ENCODE results near the gene ARHGEF6. TPM values are rescaled to one million over a fixed set of nuclear protein-coding genes. Genes with fewer than 3 reads are reported as not detected.

ARHGEF6 gene
- total and polyA plus RNA-seq, 4 donors, result 7.9 to 37.6 (median 19.1) TPM

GRCh38 chrX:136708348-136708747 lies 72.4 kb downstream of the ARHGEF6 start:
- H3K4me3 ChIP-seq (ENCODE audit: low read length in 2 of 2), result no peak overlapping the region
- WGBS, 2 donors, result 59 to 67% methylated on average over 1 of the region's 1 CpG
- no peak for ATAC-seq (ENCODE audit: low FRiP score)
- H3K27ac ChIP-seq (ENCODE audit: low read depth in 1 of 2, low read length in 2 of 2), result no peak overlapping the region
- H3K9me3 ChIP-seq (ENCODE audit: control insufficient read depth, low read length), result no peaks in the 10 kb centered on the region
- H3K27me3 ChIP-seq (ENCODE audit: control insufficient read depth in 1 of 2, insufficient read depth in 2 of 2, low read length in 1 of 2), result no peaks in the 10 kb centered on the region
- no peaks in the 10 kb centered on the region for H3K36me3 ChIP-seq (ENCODE audit: control insufficient read depth in 1 of 2, insufficient read depth in 2 of 2, low read length in 1 of 2)
- no peak for DNase-seq
- H3K4me1 ChIP-seq (ENCODE audit: control insufficient read depth in 1 of 2, insufficient read depth in 2 of 2, low read length in 2 of 2), result no peaks in the 10 kb centered on the region
- intact Hi-C loops (cut with DNase I), result no loop called here

GRCh38 chrX:136697156-136697555 lies 83.6 kb downstream of the ARHGEF6 start:
- 48 to 94% methylated on average over 1 of the region's 1 CpG for WGBS, 2 donors
- Histone ChIP-seq H3K4me3 (ENCODE audit: low read length in 2 of 2) (no peak overlapping the region), H3K27me3 (ENCODE audit: control insufficient read depth in 1 of 2, insufficient read depth in 2 of 2, low read length in 1 of 2) (no peaks in the 10 kb centered on the region), H3K9me3 (ENCODE audit: control insufficient read depth, low read length) (no peaks in the 10 kb centered on the region), H3K36me3 (ENCODE audit: control insufficient read depth in 1 of 2, insufficient read depth in 2 of 2, low read length in 1 of 2) (no peaks in the 10 kb centered on the region), H3K27ac (ENCODE audit: low read depth in 1 of 2, low read length in 2 of 2) (no peak overlapping the region), H3K4me1 (ENCODE audit: control insufficient read depth in 1 of 2, insufficient read depth in 2 of 2, low read length in 2 of 2) (no peaks in the 10 kb centered on the region)
- no peak for ATAC-seq (ENCODE audit: low FRiP score)
- no peak for DNase-seq
- intact Hi-C loops (cut with DNase I), result loop anchor here in 1 of 2 donors (10.0 kb wide), 1 partner anchor 672 kb away; no protein-coding TSS in a partner anchor

GRCh38 chrX:136694431-136695087 lies 86.2 kb downstream of the ARHGEF6 start:
- intact Hi-C loops (cut with DNase I), result loop anchor here in 1 of 2 donors (10.0 kb wide), 1 partner anchor 670 kb away; no protein-coding TSS in a partner anchor
- H3K9me3 ChIP-seq (ENCODE audit: control insufficient read depth, low read length), result no peaks in the 10 kb centered on the region
- H3K4me3 ChIP-seq (ENCODE audit: low read length in 2 of 2), result no peak overlapping the region
- no peak for DNase-seq
- 35 to 52% methylated on average over 8 of the region's 8 CpGs for WGBS, 2 donors
- no peak for ATAC-seq (ENCODE audit: low FRiP score)
- no peaks in the 10 kb centered on the region for H3K4me1 ChIP-seq (ENCODE audit: control insufficient read depth in 1 of 2, insufficient read depth in 2 of 2, low read length in 2 of 2)
- H3K27ac ChIP-seq (ENCODE audit: low read depth in 1 of 2, low read length in 2 of 2), result no peak overlapping the region
- H3K36me3 ChIP-seq (ENCODE audit: control insufficient read depth in 1 of 2, insufficient read depth in 2 of 2, low read length in 1 of 2), result no peaks in the 10 kb centered on the region
- no peaks in the 10 kb centered on the region for H3K27me3 ChIP-seq (ENCODE audit: control insufficient read depth in 1 of 2, insufficient read depth in 2 of 2, low read length in 1 of 2)

- intact Hi-C loops (cut with DNase I), result loop anchor here in 1 of 2 donors (10.0 kb wide), 1 partner anchor 667 kb away; no protein-coding TSS in a partner anchor
- no peaks in the 10 kb centered on the region for H3K9me3 ChIP-seq (ENCODE audit: control insufficient read depth, low read length)
- WGBS, 2 donors, result 71 to 90% methylated on average over 4 of the region's 4 CpGs
- DNase-seq (no peak), ATAC-seq (ENCODE audit: low FRiP score) (no peak)
- H3K27me3 ChIP-seq (ENCODE audit: control insufficient read depth in 1 of 2, insufficient read depth in 2 of 2, low read length in 1 of 2), result no peaks in the 10 kb centered on the region
- H3K4me3 ChIP-seq (ENCODE audit: low read length in 2 of 2), result no peak overlapping the region
- H3K27ac ChIP-seq (ENCODE audit: low read depth in 1 of 2, low read length in 2 of 2), result no peak overlapping the region
- no peaks in the 10 kb centered on the region for H3K4me1 ChIP-seq (ENCODE audit: control insufficient read depth in 1 of 2, insufficient read depth in 2 of 2, low read length in 2 of 2)
- H3K36me3 ChIP-seq (ENCODE audit: control insufficient read depth in 1 of 2, insufficient read depth in 2 of 2, low read length in 1 of 2), result no peaks in the 10 kb centered on the region
Measured at GRCh38 chrX:136692271-136692670, 88.5 kb downstream of the ARHGEF6 start.

- no peak for ATAC-seq (ENCODE audit: low FRiP score)
Measured at GRCh38 chrX:136691028-136691809, 89.5 kb downstream of the ARHGEF6 start.

GRCh38 chrX:136689436-136689835 lies 91.3 kb downstream of the ARHGEF6 start:
- WGBS, 2 donors, result 53 to 69% methylated on average over 6 of the region's 6 CpGs
- no peak for ATAC-seq (ENCODE audit: low FRiP score)

More at GRCh38 chrX:136691028-136691809, 89.5 kb downstream of the ARHGEF6 start:
- intact Hi-C loops (cut with DNase I), result loop anchor here in 1 of 2 donors (10.0 kb wide), 1 partner anchor 666 kb away; no protein-coding TSS in a partner anchor
- Histone ChIP-seq H3K4me3 (ENCODE audit: low read length in 2 of 2) (no peak overlapping the region), H3K9me3 (ENCODE audit: control insufficient read depth, low read length) (no peaks in the 10 kb centered on the region), H3K4me1 (ENCODE audit: control insufficient read depth in 1 of 2, insufficient read depth in 2 of 2, low read length in 2 of 2) (no peaks in the 10 kb centered on the region), H3K27me3 (ENCODE audit: control insufficient read depth in 1 of 2, insufficient read depth in 2 of 2, low read length in 1 of 2) (no peaks in the 10 kb centered on the region), H3K27ac (ENCODE audit: low read depth in 1 of 2, low read length in 2 of 2) (no peak overlapping the region), H3K36me3 (ENCODE audit: control insufficient read depth in 1 of 2, insufficient read depth in 2 of 2, low read length in 1 of 2) (no peaks in the 10 kb centered on the region)
- DNase-seq, result no peak
- 50 to 74% methylated on average over 3 of the region's 3 CpGs for WGBS, 2 donors

GRCh38 chrX:136687457-136687856 lies 93.3 kb downstream of the ARHGEF6 start:
- no peak overlapping the region for H3K4me3 ChIP-seq (ENCODE audit: low read length in 2 of 2)
- DNase-seq, result no peak
- H3K27ac ChIP-seq (ENCODE audit: low read depth in 1 of 2, low read length in 2 of 2), result no peak overlapping the region
- 38 to 95% methylated on average over 1 of the region's 1 CpG for WGBS, 2 donors
- ATAC-seq (ENCODE audit: low FRiP score), result no peak
- no peaks in the 10 kb centered on the region for H3K36me3 ChIP-seq (ENCODE audit: control insufficient read depth in 1 of 2, insufficient read depth in 2 of 2, low read length in 1 of 2)
- no peaks in the 10 kb centered on the region for H3K27me3 ChIP-seq (ENCODE audit: control insufficient read depth in 1 of 2, insufficient read depth in 2 of 2, low read length in 1 of 2)
- intact Hi-C loops (cut with DNase I), result no loop called here
- no peaks in the 10 kb centered on the region for H3K9me3 ChIP-seq (ENCODE audit: control insufficient read depth, low read length)
- H3K4me1 ChIP-seq (ENCODE audit: control insufficient read depth in 1 of 2, insufficient read depth in 2 of 2, low read length in 2 of 2), result no peaks in the 10 kb centered on the region

More at GRCh38 chrX:136689436-136689835, 91.3 kb downstream of the ARHGEF6 start:
- no peak overlapping the region for H3K4me3 ChIP-seq (ENCODE audit: low read length in 2 of 2)
- H3K27me3 ChIP-seq (ENCODE audit: control insufficient read depth in 1 of 2, insufficient read depth in 2 of 2, low read length in 1 of 2), result no peaks in the 10 kb centered on the region
- no peaks in the 10 kb centered on the region for H3K9me3 ChIP-seq (ENCODE audit: control insufficient read depth, low read length)
- H3K36me3 ChIP-seq (ENCODE audit: control insufficient read depth in 1 of 2, insufficient read depth in 2 of 2, low read length in 1 of 2), result no peaks in the 10 kb centered on the region
- H3K27ac ChIP-seq (ENCODE audit: low read depth in 1 of 2, low read length in 2 of 2), result no peak overlapping the region
- intact Hi-C loops (cut with DNase I), result no loop called here
- H3K4me1 ChIP-seq (ENCODE audit: control insufficient read depth in 1 of 2, insufficient read depth in 2 of 2, low read length in 2 of 2), result no peaks in the 10 kb centered on the region
- DNase-seq, result no peak

GRCh38 chrX:136684120-136684519 lies 96.6 kb downstream of the ARHGEF6 start:
- 77 to 92% methylated on average over 5 of the region's 5 CpGs for WGBS, 2 donors

More at GRCh38 chrX:136684120-136684519, 96.6 kb downstream of the ARHGEF6 start:
- no peaks in the 10 kb centered on the region for H3K9me3 ChIP-seq (ENCODE audit: control insufficient read depth, low read length)
- DNase-seq, result no peak
- H3K4me3 ChIP-seq (ENCODE audit: low read length in 2 of 2), result no peak overlapping the region
- H3K27me3 ChIP-seq (ENCODE audit: control insufficient read depth in 1 of 2, insufficient read depth in 2 of 2, low read length in 1 of 2), result no peaks in the 10 kb centered on the region
- H3K4me1 ChIP-seq (ENCODE audit: control insufficient read depth in 1 of 2, insufficient read depth in 2 of 2, low read length in 2 of 2), result no peaks in the 10 kb centered on the region
- no peaks in the 10 kb centered on the region for H3K36me3 ChIP-seq (ENCODE audit: control insufficient read depth in 1 of 2, insufficient read depth in 2 of 2, low read length in 1 of 2)
- intact Hi-C loops (cut with DNase I), result no loop called here
- no peak overlapping the region for H3K27ac ChIP-seq (ENCODE audit: low read depth in 1 of 2, low read length in 2 of 2)
- no peak for ATAC-seq (ENCODE audit: low FRiP score)

Data from aorta (tissue), 5 donors.